ENCODE data around the gene EPHB2. TPM values are rescaled to one million over a fixed set of nuclear protein-coding genes. Genes with fewer than 3 reads are reported as not detected.

Gene EPHB2
- total and polyA plus RNA-seq, 2 of the 8 experiments (the other 6 are each of a cell fraction or from before 2014, with no cell fraction given) = 15.8 to 17.2 TPM

DNA sequence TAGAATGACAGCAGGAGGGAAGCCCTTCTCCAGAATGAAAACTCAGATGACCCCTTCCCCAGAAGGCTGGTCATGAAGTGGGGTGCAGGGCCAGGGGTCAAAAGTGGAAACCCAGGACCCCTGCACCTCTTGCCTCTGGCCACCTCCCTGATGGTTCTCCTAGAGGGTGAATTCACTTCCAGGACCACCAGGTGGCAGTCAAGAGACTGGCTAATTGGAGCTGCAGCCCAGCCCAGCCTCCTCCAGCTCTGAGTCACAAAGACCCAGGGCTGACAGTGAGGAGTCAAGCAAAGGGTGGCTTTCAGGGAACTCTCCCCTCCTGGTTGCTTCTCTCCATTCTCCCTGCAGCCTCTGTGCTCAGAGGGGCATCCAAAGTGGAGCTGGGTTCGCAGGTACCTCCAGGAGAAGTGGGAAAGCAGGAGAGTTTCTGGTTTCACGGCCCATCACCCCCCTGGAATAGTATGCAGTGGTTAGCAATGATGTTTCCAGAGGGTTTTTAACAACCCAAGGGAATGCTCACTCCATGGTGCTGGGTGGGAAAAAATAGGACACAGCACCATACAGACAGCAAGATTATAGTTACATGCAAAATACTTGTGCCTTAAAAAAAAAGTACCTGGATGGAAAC lies 6.1 kb upstream of the EPHB2 start (continued):
- TF ChIP-seq RXRA (IDR thresholded peaks at IDR 0.05; ENCODE audit: insufficient read depth, low read depth, low read length) (no peak), BRCA1 (IDR thresholded peaks at IDR 0.05; ENCODE audit: low read depth, low read length) (no peak), SAP30 (IDR thresholded peaks at IDR 0.05; ENCODE audit: insufficient read depth, insufficient replicate concordance, low read length) (no peak), TAF1 (IDR thresholded peaks at IDR 0.05; ENCODE audit: low read depth, low read length) (no peak), SP1 (IDR thresholded peaks at IDR 0.05; ENCODE audit: low read depth, low read length) (no peak), RBBP5 (IDR thresholded peaks at IDR 0.05; ENCODE audit: borderline replicate concordance, low read depth, low read length) (no peak), POLR2A (IDR thresholded peaks at IDR 0.05; ENCODE audit: control extremely low read depth in 1 of 2, low read depth in 2 of 2, low read length in 2 of 2) (no peak), RAD21 (IDR thresholded peaks at IDR 0.05 in 1 of 2, conservative IDR thresholded peaks at IDR 0.05 in 1 of 2; ENCODE audit: low read depth in 2 of 2, low read length in 2 of 2) (peak; percentile 84 to 87)
- TF ChIP-seq, protein P1, sequence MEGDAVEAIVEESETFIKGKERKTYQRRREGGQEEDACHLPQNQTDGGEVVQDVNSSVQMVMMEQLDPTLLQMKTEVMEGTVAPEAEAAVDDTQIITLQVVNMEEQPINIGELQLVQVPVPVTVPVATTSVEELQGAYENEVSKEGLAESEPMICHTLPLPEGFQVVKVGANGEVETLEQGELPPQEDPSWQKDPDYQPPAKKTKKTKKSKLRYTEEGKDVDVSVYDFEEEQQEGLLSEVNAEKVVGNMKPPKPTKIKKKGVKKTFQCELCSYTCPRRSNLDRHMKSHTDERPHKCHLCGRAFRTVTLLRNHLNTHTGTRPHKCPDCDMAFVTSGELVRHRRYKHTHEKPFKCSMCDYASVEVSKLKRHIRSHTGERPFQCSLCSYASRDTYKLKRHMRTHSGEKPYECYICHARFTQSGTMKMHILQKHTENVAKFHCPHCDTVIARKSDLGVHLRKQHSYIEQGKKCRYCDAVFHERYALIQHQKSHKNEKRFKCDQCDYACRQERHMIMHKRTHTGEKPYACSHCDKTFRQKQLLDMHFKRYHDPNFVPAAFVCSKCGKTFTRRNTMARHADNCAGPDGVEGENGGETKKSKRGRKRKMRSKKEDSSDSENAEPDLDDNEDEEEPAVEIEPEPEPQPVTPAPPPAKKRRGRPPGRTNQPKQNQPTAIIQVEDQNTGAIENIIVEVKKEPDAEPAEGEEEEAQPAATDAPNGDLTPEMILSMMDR (IDR thresholded peaks at IDR 0.05; ENCODE audit: control extremely low read depth in 1 of 3, insufficient read depth in 1 of 3, low read depth in 1 of 3, low read length in 3 of 3) = peak; percentile 71 to 92 (median 91)
